Measurements from ENCODE around the gene ZNF496.
"Not testable (repeated sequence)": the region's sequence is repeated elsewhere in the genome, so short reads cannot be mapped to it uniquely, and the experiment has no call there.

The ZNF496 gene

GRCh38 chr1:247291161-247291560, 40.5 kb downstream of the ZNF496 start:
- no peak for DNase-seq

GRCh38 chr1:247290576-247290975, 41.1 kb downstream of the ZNF496 start:
- no peak for DNase-seq

- DNase-seq: not testable (repeated sequence)
These were observed 42.3 kb downstream of the ZNF496 start for GRCh38 chr1:247289274-247289892.

- DNase-seq: no peak
These were observed 43.3 kb downstream of the ZNF496 start for GRCh38 chr1:247288341-247288740.

- DNase-seq: no peak
These were observed 44.2 kb downstream of the ZNF496 start for GRCh38 chr1:247287460-247287859.

- no peak for DNase-seq
These were observed 45.5 kb downstream of the ZNF496 start for GRCh38 chr1:247286134-247286670.

- no peak for DNase-seq
These were observed 50.6 kb downstream of the ZNF496 start for GRCh38 chr1:247281001-247281574.

- no peak for DNase-seq
These were observed 54.5 kb downstream of the ZNF496 start for GRCh38 chr1:247277191-247277590.

- DNase-seq: no peak
These were observed 56.9 kb downstream of the ZNF496 start for GRCh38 chr1:247274605-247275256.

GRCh38 chr1:247273013-247273412, 58.7 kb downstream of the ZNF496 start:
- no peak for DNase-seq

GRCh38 chr1:247270003-247270402, 61.7 kb downstream of the ZNF496 start:
- no peak for DNase-seq

GRCh38 chr1:247269133-247269532, 62.5 kb downstream of the ZNF496 start:
- DNase-seq: no peak

GRCh38 chr1:247268390-247269045, 63.1 kb downstream of the ZNF496 start:
- no peak for DNase-seq

GRCh38 chr1:247266053-247266452, 65.6 kb downstream of the ZNF496 start:
- no peak for DNase-seq

- not testable (repeated sequence) for DNase-seq
These were observed 75.9 kb downstream of the ZNF496 start, which contains the start of gene VN1R5 for GRCh38 chr1:247255772-247256171. VN1R5 (plus strand) TSS chr1:247256072.

GRCh38 chr1:247247568-247247967, 84.1 kb downstream of the ZNF496 start:
- DNase-seq: no peak

Data from NCI-H1436 treated with DMSO at 0.1 percent for 48 hours (cell line).